Loucy (cell line): ENCODE measurements around the gene ZNF341.

ENCODE experiments used
- CTCF ChIP-seq: fragments of 200-600 bp; sonication (generic); conservative IDR thresholded peaks from 2 replicates; pipeline ENCODE4 v1.5.1; 2014; ENCODE audit warnings: mild to moderate bottlenecking, antibody characterized with exemption, low read length
- EZH2phosphoT487 ChIP-seq: fragments of 200-600 bp; IDR thresholded peaks from 2 replicates; pipeline ENCODE4 v1.6.1; 2018; ENCODE audit warnings: antibody characterized with exemption, mild to moderate bottlenecking, moderate library complexity, borderline replicate concordance

GRCh38 chr20:33816191-33816590 is 84.4 kb downstream of the ZNF341 start:
- TF ChIP-seq CTCF (no peak), EZH2phosphoT487 (no peak)
